Measurements from ENCODE around the gene GALNS. TPM values are rescaled to one million over a fixed set of nuclear protein-coding genes. Genes with fewer than 3 reads are reported as not detected.
A peak's percentile ranks its signal among the peaks of the same experiment; 100 is the strongest.

The GALNS gene
- total RNA-seq, 1 experiment from 2014 or later, result 34.1 TPM

DNA sequence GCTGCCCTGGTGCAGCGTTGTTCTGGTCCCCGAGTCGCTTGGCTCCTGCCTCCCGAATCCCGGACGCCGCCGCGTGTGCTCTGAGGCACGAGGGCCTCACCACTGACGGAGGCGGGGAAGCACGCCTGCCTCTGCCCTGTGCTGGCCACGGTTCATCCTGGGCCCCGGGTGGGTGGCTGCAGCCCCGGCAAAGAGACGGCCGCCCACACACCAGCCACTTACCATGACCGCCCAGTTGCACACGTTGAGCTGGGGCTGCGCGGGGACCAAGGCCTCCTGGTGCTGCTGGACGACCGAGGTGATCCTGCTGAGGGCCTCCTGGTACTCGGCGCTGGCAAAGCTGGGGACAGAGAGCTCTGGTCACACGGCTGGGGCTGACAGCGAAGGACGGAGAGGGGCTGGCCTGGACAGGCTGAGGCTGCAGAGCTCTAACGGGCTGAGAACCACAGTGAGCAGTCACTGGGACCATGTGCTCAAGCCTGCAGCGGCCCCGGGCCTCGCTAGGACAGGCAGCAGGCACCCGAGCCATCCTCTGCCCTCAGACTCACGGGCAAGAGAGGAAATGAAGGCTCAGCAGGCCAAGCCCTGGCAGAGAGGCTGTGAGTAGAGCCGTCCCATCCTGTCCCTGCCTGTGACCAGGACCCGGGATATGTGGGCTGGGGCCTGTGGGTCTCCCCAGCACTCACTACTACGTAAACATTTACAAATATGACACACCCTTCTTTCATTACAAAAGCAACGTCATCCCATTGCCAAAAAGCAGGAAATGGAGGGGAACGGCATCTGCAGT, 38.8 kb downstream of the GALNS start:
- DNase-seq (ENCODE audit: low read depth), result no peak

DNA sequence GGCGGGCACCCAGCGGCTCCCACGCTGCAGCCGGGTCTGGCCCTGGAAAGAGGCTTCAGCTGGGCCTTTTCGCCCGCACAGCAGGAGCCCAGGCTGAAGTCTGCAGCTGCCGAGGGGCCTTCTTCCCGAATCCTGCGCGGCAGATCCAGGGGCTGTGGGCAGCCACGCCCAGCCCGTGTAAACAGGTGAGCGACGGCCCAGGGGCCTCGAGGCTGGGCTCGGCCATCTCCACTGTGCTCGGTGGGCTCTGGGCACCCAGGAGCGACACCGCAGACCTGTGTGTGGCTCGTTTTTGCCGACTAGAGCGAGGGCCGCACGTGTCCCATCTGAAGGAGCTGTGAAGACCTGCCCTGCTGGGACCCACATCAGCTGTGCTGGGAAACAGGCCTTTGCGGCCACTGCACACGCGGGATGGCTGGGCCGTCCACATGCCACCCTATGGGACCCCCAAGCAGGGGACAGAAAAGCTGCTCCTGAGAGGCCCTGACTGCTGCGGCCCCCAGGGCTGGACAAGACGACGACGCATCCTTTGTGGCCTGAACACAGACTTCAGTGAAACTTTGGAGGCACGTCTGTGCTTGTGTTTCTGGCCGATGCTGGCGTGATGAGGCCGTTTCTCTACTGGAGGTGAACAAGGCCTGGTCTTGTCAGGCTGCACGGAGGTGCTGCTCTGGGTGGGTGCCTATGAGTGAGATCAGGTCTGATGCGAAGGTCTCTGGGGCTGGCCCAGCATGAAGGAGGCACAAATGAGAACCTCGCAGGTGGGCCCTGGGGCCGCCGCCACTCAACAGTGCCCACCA, 39.8 kb downstream of the GALNS start:
- DNase-seq (ENCODE audit: low read depth), result no peak

DNA sequence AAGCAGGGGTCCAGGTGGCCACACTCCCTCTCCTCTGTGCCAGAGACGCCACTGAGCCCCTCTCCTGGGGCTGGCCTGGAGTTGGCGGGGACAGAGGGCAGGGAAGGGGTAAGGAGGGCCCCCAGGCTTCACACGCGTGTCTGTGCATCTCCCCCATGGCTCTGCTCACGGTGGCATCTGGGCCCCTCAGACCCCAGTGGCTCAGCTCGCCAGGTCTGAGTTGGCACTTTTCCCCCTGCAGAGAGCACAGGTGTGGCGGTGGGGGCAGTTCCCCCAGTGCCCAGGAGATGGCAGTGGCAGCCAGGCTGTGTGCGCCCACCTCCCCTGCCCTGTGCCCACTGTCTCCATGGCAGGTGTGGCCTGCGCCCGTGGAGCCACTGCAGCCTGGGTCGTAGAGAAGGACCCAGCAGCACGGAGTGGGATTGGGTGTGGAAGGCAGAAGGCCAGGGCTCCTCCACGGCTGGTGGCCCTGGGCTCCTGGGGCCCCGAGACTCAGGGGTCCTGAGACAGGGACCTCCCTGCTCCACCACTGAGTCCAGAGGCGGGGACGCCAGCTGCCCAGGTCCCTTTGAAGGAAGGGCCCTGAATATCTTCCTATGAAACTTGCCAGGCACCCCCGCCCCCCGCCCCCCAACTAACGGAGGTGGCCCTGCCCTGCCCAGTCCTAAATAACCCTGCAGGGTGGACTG, 40.7 kb downstream of the GALNS start:
- no peak for DNase-seq (ENCODE audit: low read depth)

- DNase-seq (ENCODE audit: low read depth), result no peak
Measured at GRCh38 chr16:88815227-88815626, 41.5 kb downstream of the GALNS start.

DNA sequence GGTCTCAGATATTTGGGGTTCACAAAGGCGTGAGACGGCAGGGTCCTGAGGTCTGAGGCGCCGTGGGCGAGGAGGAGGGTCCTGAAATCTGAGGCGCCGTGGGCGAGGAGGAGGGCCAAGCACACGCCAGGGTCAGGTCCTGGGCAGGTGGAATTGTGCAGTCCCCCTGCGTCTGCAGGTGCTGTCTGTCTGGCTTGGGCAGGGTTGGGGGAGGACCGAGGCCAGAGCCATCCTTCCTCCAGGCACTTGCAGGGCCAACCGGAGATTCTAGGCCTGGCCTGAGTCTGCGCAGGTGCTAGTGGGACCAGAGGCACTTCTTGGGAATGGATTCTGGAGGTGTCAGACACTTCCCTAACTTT, 42.6 kb downstream of the GALNS start:
- no peak for DNase-seq (ENCODE audit: low read depth)

GRCh38 chr16:88813269-88814143, 43.2 kb downstream of the GALNS start:
- no peak for DNase-seq (ENCODE audit: low read depth)

- peak; percentile 52 for DNase-seq (ENCODE audit: low read depth)
Measured at GRCh38 chr16:88812513-88813268, 44.1 kb downstream of the GALNS start.

DNA sequence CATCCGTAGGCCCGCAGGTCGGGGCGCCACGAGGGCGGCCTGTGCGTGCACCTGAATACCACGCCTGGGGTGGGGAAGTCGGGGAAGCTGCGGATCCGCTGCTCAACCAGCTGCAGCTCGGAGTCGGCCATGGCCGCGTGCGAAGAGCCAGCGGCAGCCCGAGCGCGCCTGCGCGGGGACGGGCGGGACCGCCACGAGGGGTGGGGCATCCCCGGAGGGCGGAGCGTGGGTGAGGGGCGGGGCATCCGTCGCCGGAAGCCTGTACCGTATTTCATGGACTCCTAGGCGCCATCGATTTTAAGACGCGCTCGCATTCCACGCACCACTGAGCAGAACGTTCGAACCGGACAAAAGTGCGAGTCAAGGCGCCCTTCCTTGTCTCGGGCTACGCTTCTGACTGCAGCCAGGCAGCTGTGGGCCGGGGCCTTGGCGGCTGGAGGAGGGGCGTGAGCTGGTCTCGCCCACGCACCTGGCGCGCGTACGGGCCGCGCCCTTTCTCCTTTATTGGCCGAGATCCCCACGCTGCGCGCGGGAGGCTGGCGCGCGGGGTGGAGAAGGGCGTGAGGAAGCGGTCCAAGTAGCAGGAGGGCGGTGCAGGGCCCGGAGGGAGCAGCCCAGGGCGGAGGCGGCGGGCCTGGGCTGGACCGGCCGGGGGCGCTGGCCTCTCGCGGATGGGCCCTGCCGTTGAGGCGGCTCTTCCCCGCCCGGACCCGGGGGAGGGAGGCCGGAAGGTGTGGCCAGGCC, 44.8 kb downstream of the GALNS start, which contains the start of gene APRT:
Gene APRT, minus strand, starts transcription at position 160 of the 744 bp plus-strand sequence. Its CDS starts 29 bp downstream, at position 131.
- peak; percentile 88 for DNase-seq (ENCODE audit: low read depth)

- peak; percentile 79 for DNase-seq (ENCODE audit: low read depth)
Measured at GRCh38 chr16:88810912-88811768, 45.6 kb downstream of the GALNS start.

DNA sequence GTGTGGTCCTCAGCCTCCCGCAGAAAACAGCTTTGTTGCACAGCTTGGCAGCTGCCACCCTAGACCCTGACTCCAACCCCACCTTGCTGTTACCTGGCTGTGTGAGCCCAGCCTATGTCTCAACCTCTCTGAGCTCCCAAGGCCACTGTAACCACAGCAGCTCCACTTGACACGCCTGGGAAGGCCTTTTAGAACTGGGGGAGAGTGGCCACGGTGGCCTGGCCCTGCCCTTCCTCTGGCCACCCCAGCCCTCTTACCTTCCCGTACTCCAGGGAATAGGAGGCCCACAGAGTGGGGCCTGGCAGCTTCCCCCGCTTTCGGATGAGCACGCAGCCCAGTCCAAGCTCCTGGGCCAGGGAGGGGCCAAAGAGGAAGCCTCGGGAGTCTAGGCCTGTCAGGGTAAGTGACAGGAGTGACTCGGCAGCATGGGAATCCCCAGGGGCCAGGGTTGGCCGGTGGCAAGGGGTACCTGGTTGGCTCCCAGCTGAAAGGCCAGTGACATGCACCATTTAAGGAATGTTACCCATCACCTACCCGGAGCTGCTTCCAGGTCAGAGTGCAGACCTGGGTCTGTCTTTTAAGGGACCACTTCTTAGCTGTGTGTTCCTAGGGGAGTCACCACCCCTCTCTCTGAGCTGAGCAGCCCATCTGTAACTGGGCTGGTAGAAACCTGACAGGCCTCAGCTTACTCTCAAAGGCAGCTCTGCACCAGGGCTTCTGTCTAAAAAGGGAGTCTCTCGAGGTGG, 46.4 kb downstream of the GALNS start:
- DNase-seq (ENCODE audit: low read depth), result peak; percentile 35

DNA sequence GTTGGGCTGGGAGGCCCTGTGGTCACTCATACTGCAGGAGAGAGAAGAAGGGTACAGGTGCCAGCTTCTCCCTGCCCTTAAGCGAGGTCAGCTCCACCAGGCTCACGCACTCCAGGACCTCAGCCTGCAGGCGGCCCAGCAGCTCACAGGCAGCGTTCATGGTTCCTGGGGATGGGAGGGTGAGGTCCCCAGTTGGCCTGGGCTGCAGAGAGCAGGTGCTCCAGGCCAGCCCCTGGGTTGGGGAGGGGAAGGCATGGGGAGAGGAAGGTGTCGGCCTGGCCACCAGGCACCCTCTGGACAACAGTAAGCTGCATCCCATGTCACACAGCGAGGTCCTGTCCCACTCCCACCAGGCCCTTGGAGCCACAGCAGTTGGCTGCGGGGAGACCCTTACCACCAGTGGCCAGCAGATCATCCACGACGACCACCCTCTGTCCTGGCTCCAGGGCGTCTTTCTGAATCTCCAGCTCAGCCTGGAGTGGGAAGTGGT, 47.0 kb downstream of the GALNS start:
- DNase-seq (ENCODE audit: low read depth), result no peak

DNA sequence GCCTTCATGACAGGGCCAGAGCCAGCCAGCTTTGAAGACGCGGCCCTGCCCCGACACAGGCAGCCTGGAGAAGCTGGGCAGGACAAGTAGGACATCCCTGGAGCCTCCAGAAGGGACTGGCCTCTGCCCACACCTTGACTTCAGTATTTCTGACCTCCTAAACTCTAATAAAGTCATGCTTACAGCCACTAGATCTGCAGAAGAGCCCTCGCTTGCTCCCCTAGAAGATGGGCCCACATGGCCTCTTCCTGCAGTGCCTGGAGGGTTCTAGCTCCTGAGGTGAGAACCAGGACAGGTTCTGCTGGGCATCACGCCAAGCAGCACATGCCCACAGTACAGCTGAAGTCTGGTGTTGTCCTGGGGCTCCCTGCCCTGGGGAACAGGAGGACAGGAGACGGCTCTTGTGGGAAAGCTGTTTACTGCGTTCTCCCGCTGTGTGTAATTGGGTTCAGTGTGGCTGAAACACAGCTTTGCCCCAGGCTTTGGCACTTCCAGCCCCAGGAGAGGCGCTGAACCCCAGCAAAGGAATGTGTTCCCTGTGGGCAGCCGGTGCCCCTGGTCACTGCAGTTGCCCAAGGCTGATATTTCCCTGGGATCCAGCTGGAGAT, 47.6 kb downstream of the GALNS start:
- DNase-seq (ENCODE audit: low read depth), result peak; percentile 81

- DNase-seq (ENCODE audit: low read depth), result no peak
Measured at GRCh38 chr16:88807626-88808453, 48.9 kb downstream of the GALNS start.

DNA sequence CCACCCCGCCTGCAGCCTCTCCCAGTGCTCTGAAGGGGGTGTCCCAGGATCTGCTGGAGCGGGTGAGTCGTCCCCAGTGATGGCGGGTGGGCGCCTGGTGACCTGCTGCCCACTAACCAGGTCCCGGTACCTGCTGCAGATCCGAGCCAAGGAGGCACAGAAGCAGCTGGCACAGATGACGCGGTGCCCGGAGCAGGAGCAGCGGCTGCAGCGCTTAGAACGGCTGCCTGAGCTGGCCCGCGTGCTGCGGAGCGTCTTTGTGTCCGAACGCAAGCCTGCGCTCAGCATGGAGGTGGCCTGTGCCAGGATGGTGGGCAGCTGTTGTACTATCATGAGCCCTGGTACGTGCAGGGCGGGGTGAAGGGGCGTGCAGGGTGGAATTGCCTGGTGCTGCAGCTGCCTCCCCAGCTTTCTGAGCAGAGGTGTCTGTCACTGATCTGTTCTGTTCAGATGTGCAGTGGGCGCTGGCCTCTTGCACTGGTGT, 49.6 kb downstream of the GALNS start:
- no peak for DNase-seq (ENCODE audit: low read depth)

DNA sequence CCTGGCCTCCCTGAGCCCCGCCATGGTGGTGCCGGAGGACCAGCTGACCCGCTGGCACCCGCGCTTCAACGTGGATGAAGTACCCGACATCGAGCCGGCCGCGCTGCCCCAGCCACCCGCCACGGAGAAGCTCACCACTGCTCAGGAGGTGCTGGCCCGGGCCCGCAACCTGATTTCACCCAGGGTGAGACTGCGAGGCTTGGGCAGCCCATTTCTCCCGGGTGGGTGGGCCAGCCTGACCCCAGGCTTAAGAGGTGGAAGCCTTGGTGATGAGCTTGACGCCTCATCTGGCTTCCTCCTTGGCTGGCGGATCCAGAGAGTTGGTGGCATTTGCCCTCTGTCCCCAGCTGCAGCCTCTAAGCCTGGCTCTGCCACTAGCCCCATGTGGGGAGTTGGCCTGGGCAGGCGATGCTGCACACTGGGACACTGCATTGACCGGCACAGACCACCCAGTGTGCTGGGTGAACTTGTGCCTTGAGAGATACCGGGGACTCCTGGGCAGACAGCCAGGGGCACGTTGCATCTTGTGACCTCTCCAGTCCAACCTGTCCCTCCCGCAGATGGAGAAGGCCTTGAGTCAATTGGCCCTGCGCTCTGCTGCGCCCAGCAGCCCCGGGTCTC, 50.1 kb downstream of the GALNS start:
- no peak for DNase-seq (ENCODE audit: low read depth)

- DNase-seq (ENCODE audit: low read depth), result no peak
Measured at GRCh38 chr16:88805887-88806393, 50.8 kb downstream of the GALNS start.
